GM18502 (cell line): Measurements from ENCODE around the gene SNX5.

Experiments used
- ATAC-seq: cut with Tn5 transposase; IDR thresholded peaks from one replicate; pipeline ENCODE4 v1.9.1; 2021; ENCODE audit warnings: mild to moderate bottlenecking; ENCODE audit not compliant: unreplicated experiment, poor library complexity

SNX5 gene

DNA sequence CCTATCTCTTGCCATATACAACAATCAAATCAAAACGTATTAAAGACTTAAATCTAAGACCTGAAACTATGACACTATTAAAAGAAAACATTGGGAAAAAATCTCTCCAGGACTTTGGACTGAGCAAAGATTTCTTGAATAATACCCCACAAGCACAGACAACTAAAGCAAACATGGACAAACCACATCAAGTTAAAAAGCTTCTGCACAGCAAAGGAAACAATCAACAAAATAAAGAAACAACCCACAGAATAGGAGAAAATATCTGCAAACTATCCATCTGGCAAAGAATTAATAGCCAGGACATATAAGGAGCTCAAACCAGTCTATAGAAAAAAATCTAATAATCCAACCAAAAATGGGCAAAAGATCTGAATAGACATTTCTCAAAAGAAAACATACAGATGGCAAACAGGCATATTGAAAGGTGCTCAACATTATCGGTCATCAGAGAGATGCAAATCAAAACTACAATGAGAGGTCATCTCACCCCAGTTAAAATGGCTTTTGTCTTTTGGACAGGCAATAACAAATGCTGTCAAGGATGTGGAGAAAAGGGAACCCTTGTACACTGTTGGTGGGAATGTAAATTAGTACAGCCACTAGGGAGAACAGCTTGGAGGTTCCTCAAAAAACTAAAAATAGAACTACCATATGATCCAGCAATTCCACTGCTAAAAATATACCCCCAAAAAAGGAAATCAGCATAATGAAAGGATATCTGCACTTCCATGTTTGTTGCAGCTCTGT lies 76.2 kb downstream of the SNX5 start:
- no peak for ATAC-seq
